ENCODE results near the gene RNASE7. TPM values are rescaled to one million over a fixed set of nuclear protein-coding genes. Genes with fewer than 3 reads are reported as not detected.

The RNASE7 gene
- total and polyA plus RNA-seq, 3 experiments from 2014 or later: not detected

GRCh38 chr14:21078726-21079125 lies 36.6 kb downstream of the RNASE7 start:
- Histone ChIP-seq H3K4me3 (ENCODE audit: low read length) (no peak overlapping the region), H3K27me3 (ENCODE audit: insufficient read depth, low read length, poor library complexity, severe bottlenecking) (peaks cover under 1% of the 10 kb centered on the region), H3K27ac (ENCODE audit: low read depth, low read length) (no peak overlapping the region), H3K4me1 (ENCODE audit: insufficient read depth, low read length) (no peaks in the 10 kb centered on the region), H3K36me3 (ENCODE audit: insufficient read depth, low read length) (no peaks in the 10 kb centered on the region), H3K9me3 (ENCODE audit: low read length) (no peaks in the 10 kb centered on the region)
- Mint-ChIP-seq H3K27ac (no peak overlapping the region), H3K4me1 (no peaks in the 10 kb centered on the region), H3K9me3 (no peaks in the 10 kb centered on the region), H3K4me3 (no peak overlapping the region), H3K27me3 (peaks cover 6 to 9% of the 10 kb centered on the region in 2 donors), H3K36me3 (no peaks in the 10 kb centered on the region)
- ChIA-PET CTCF (interaction anchor here (1.0 to 2.1 kb wide), 4 partner anchors 9 to 25 kb away, joined by 3 to 7 read pairs (median 6); no protein-coding TSS in a partner anchor), POLR2A (no interaction called here)
- DNase-seq: no peak

GRCh38 chr14:21081521-21082142 lies 39.5 kb downstream of the RNASE7 start:
- Histone ChIP-seq H3K27ac (ENCODE audit: low read depth, low read length) (no peak overlapping the region), H3K27me3 (ENCODE audit: insufficient read depth, low read length, poor library complexity, severe bottlenecking) (no peaks in the 10 kb centered on the region), H3K9me3 (ENCODE audit: low read length) (no peaks in the 10 kb centered on the region), H3K4me1 (ENCODE audit: insufficient read depth, low read length) (peaks cover under 1% of the 10 kb centered on the region), H3K4me3 (ENCODE audit: low read length) (no peak overlapping the region), H3K36me3 (ENCODE audit: insufficient read depth, low read length) (no peaks in the 10 kb centered on the region)
- Mint-ChIP-seq H3K36me3 (no peaks in the 10 kb centered on the region), H3K9me3 (no peaks in the 10 kb centered on the region), H3K4me1 (peaks cover 3 to 8% (median 4%) of the 10 kb centered on the region in 3 donors), H3K27ac (no peak overlapping the region), H3K4me3 (no peak overlapping the region), H3K27me3 (peaks cover 3 to 8% of the 10 kb centered on the region in 2 donors)
- CTCF ChIA-PET: interaction anchor here (1.5 to 3.7 kb wide), 3 partner anchors 11 to 67 kb away, joined by 6 to 15 read pairs (median 8); no protein-coding TSS in a partner anchor
- POLR2A ChIA-PET: no interaction called here
- no peak for DNase-seq

GRCh38 chr14:21083565-21084325 lies 41.6 kb downstream of the RNASE7 start:
- H3K4me1 Mint-ChIP-seq: peaks cover 17 to 24% (median 21%) of the 10 kb centered on the region in 3 donors
- ChIA-PET POLR2A (interaction anchor here (0.8 kb wide), 1 partner anchor 12 kb away, joined by 3 read pairs; no protein-coding TSS in a partner anchor), CTCF (interaction anchor here (1.2 to 3.7 kb wide), 5 partner anchors 9 to 69 kb away, joined by 3 to 15 read pairs (median 9); no protein-coding TSS in a partner anchor)
- Histone ChIP-seq H3K4me1 (ENCODE audit: insufficient read depth, low read length) (peaks cover 18% of the 10 kb centered on the region), H3K4me3 (ENCODE audit: low read length) (no peak overlapping the region), H3K27me3 (ENCODE audit: insufficient read depth, low read length, poor library complexity, severe bottlenecking) (no peaks in the 10 kb centered on the region), H3K36me3 (ENCODE audit: insufficient read depth, low read length) (no peaks in the 10 kb centered on the region), H3K9me3 (ENCODE audit: low read length) (no peaks in the 10 kb centered on the region), H3K27ac (ENCODE audit: low read depth, low read length) (no peak overlapping the region)
- peaks cover 3 to 8% of the 10 kb centered on the region in 2 donors for H3K27me3 Mint-ChIP-seq
- H3K27ac Mint-ChIP-seq: peak overlapping the region in 6 of 8 donors; percentile 17 to 82 (median 36)
- no peak for DNase-seq
- no peak overlapping the region for H3K4me3 Mint-ChIP-seq
- no peaks in the 10 kb centered on the region for H3K9me3 Mint-ChIP-seq
- no peaks in the 10 kb centered on the region for H3K36me3 Mint-ChIP-seq

- Histone ChIP-seq H3K36me3 (ENCODE audit: insufficient read depth, low read length) (no peaks in the 10 kb centered on the region), H3K9me3 (ENCODE audit: low read length) (no peaks in the 10 kb centered on the region), H3K27ac (ENCODE audit: low read depth, low read length) (no peak overlapping the region), H3K4me1 (ENCODE audit: insufficient read depth, low read length) (peaks cover 18% of the 10 kb centered on the region), H3K27me3 (ENCODE audit: insufficient read depth, low read length, poor library complexity, severe bottlenecking) (no peaks in the 10 kb centered on the region), H3K4me3 (ENCODE audit: low read length) (no peak overlapping the region)
- Mint-ChIP-seq H3K4me3 (no peak overlapping the region), H3K27ac (peak overlapping the region in 6 of 8 donors; percentile 17 to 82 (median 36)), H3K27me3 (peaks cover 3 to 8% of the 10 kb centered on the region in 2 donors), H3K4me1 (peaks cover 19 to 29% (median 28%) of the 10 kb centered on the region in 3 donors), H3K9me3 (no peaks in the 10 kb centered on the region), H3K36me3 (no peaks in the 10 kb centered on the region)
- no peak for DNase-seq
- CTCF ChIA-PET: interaction anchor here (1.6 to 3.7 kb wide), 4 partner anchors 8 to 70 kb away, joined by 5 to 15 read pairs (median 10); no protein-coding TSS in a partner anchor
- POLR2A ChIA-PET: no interaction called here
Observed at GRCh38 chr14:21084396-21084795, 42.2 kb downstream of the RNASE7 start.

- no peaks in the 10 kb centered on the region for H3K9me3 Mint-ChIP-seq
- peaks cover 3 to 4% of the 10 kb centered on the region in 2 donors for H3K27me3 Mint-ChIP-seq
- no peaks in the 10 kb centered on the region for H3K36me3 ChIP-seq (ENCODE audit: insufficient read depth, low read length)
- POLR2A ChIA-PET: no interaction called here
- CTCF ChIA-PET: interaction anchor here (1.1 to 5.5 kb wide), 6 partner anchors 7 to 70 kb away, joined by 4 to 89 read pairs (median 12); partner anchors contain the start of genes ARHGEF40 and TMEM253
- H3K36me3 Mint-ChIP-seq: no peaks in the 10 kb centered on the region
- peak overlapping the region in 7 of 8 donors; percentile 20 to 97 (median 65) for H3K27ac Mint-ChIP-seq
- DNase-seq: no peak
- H3K4me3 ChIP-seq (ENCODE audit: low read length): no peak overlapping the region
- peak overlapping the region in 1 of 7 donors; percentile 34 for H3K4me3 Mint-ChIP-seq
- H3K4me1 ChIP-seq (ENCODE audit: insufficient read depth, low read length): peaks cover 18% of the 10 kb centered on the region
- no peak overlapping the region for H3K27ac ChIP-seq (ENCODE audit: low read depth, low read length)
- no peaks in the 10 kb centered on the region for H3K27me3 ChIP-seq (ENCODE audit: insufficient read depth, low read length, poor library complexity, severe bottlenecking)
- H3K4me1 Mint-ChIP-seq: peaks cover 19 to 29% (median 28%) of the 10 kb centered on the region in 3 donors
- no peaks in the 10 kb centered on the region for H3K9me3 ChIP-seq (ENCODE audit: low read length)
Observed at GRCh38 chr14:21084998-21085853, 43.1 kb downstream of the RNASE7 start.

GRCh38 chr14:21086908-21087293 lies 44.7 kb downstream of the RNASE7 start:
- CTCF ChIA-PET: interaction anchor here (1.0 to 5.5 kb wide), 8 partner anchors 8 to 72 kb away, joined by 3 to 89 read pairs (median 10); partner anchors contain the start of genes ARHGEF40 and TMEM253
- no peaks in the 10 kb centered on the region for H3K9me3 ChIP-seq (ENCODE audit: low read length)
- no peaks in the 10 kb centered on the region for H3K27me3 ChIP-seq (ENCODE audit: insufficient read depth, low read length, poor library complexity, severe bottlenecking)
- Mint-ChIP-seq H3K27me3 (peaks cover 0 to 1% of the 10 kb centered on the region in 2 donors), H3K4me3 (peak overlapping the region in 2 of 7 donors; percentile 43 to 46), H3K4me1 (peaks cover 20 to 29% (median 28%) of the 10 kb centered on the region in 3 donors), H3K9me3 (no peaks in the 10 kb centered on the region), H3K36me3 (no peaks in the 10 kb centered on the region), H3K27ac (peak overlapping the region; percentile 33 to 99 (median 94))
- H3K27ac ChIP-seq (ENCODE audit: low read depth, low read length): peak overlapping the region; percentile 78
- no peak overlapping the region for H3K4me3 ChIP-seq (ENCODE audit: low read length)
- DNase-seq: no peak
- peaks cover 18% of the 10 kb centered on the region for H3K4me1 ChIP-seq (ENCODE audit: insufficient read depth, low read length)
- no peaks in the 10 kb centered on the region for H3K36me3 ChIP-seq (ENCODE audit: insufficient read depth, low read length)
- POLR2A ChIA-PET: interaction anchor here (1.1 to 1.4 kb wide), 3 partner anchors 12 to 18 kb away, joined by 3 to 7 read pairs (median 6); partner anchors contain the start of genes ARHGEF40 and ZNF219
